Keratinocyte (primary cell): ENCODE measurements around the gene RIPPLY2.

ENCODE experiments used
- CTCF ChIP-seq, 3 experiments: IDR thresholded peaks in 1 of 3; conservative IDR thresholded peaks in 1 of 3; optimal IDR thresholded peaks in 1 of 3; 2 replicates in 2 of 3; 3 replicates in 1 of 3; pipeline versions ENCODE3 to v1.5.1; 2011; ENCODE audit warnings: low read length in 3 of 3, mild to moderate bottlenecking in 3 of 3, moderate library complexity in 2 of 3, control low read depth in 1 of 3, inconsistent platforms in 1 of 3; ENCODE audit not compliant: insufficient read depth in 2 of 3; ENCODE audit errors: extremely low read depth in 1 of 3
- EZH2 ChIP-seq: IDR thresholded peaks from one replicate; pipeline ENCODE4 v1.6.1; 2012; ENCODE audit warnings: inconsistent platforms, mild to moderate bottlenecking, low read length, moderate library complexity

DNA sequence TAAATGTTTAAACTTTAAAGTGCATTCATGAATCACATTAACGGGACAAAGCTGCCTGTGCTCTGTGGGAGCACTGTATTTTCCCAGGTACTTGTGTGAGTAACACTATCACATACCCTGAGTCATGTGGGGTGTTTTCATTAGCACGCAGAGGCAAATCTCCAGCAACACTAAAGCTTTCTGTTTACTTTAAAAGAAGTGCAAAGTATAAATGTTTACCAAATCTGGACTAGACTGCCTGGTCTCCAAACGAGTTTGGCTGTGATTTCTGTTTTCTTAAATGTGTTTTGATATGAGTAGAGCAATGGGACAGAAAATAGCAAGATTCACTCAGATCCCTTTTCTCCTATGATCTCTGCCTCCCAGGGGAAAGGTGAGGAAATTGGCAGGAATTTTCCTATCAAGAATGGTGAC is 28.8 kb upstream of the RIPPLY2 start:
- no peak for TF ChIP-seq CTCF (optimal IDR thresholded peaks at IDR 0.05 in 1 of 3, IDR thresholded peaks at IDR 0.05 in 1 of 3, conservative IDR thresholded peaks at IDR 0.05 in 1 of 3; ENCODE audit: extremely low read depth in 1 of 3, insufficient read depth in 2 of 3, low read length in 3 of 3)
- TF ChIP-seq EZH2: no peak
